NOMO-1 treated with DMSO at 0.1 percent for 48 hours (cell line): ENCODE results near the gene ATP6V0A1.
"Not testable (repeated sequence)": the region's sequence is repeated elsewhere in the genome, so short reads cannot be mapped to it uniquely, and the experiment has no call there.

Experiments used
- DNase-seq: peaks from one replicate; lab custom pipeline; 2025; ENCODE audit not compliant: unreplicated experiment; lab: John Stamatoyannopoulos, UW

The ATP6V0A1 gene

DNA sequence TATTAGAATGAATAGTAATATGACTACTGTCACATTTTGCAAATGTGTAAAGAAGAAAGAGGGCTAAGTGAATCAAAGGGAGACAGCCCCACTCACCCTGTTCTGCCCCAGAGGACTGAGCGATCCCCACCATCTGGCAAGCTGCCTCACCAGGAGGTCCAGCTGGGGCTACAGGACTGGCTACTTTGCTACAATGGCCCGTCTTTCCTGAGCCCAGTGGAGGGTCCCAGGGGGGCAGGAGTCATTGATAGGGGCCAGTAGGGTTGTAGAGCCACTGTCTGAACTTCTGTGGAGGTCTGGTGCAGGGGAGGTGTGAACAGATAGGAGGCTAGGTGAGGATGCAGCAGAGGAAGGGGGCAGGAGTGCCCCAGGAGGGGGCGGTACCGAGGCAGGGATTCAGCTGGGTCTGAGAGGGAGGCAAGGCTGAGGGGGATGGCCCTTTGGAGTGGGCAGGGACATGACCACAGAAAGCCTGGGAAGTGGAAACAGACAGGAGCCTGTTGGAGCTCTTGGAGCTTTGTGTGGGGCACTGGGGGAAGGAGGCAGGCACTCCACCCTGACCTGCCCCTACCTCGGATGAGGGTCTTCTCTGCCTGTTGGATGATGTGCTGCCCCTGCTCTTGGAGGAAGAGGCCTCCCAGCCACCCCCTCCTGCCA lies 97.4 kb downstream of the ATP6V0A1 start:
- DNase-seq: not testable (repeated sequence)

DNA sequence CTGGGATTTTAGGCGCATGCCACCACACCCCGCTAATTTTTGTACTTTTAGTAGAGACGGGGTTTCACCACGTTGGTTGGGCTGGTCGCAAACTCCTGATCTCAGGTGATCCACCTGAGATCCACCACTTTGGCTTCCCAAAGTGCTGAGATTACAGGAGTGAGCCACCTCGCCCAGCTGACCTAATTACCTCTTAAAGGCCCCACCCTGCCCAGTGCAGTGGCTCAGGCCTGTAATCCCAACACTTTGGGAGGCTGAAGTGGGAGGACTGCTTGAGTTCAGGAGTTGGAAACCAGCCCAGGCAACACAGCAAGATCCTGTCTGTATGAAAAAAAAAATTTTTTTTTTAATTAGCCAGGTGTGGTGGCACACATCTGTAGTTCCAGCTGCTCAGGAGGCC lies 100.4 kb downstream of the ATP6V0A1 start:
- no peak for DNase-seq

DNA sequence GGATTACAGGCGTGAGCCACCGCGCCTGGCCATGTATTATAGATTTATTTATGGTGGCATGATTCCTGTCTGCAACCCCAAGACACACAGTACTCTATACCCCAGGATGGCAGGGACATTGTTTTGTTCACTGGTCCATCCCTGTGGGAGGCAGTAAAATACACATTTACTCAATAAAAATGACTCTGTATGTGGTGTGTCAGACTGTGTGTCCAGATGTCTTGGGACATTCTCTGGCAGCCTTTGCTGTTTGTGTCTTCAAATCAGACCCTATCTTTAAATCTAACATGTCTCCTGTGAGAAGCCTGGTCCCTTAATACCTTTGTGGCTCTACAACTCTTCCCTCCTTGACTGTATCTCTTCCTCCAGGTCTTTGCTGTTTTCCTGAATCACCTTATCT lies 101.6 kb downstream of the ATP6V0A1 start:
- no peak for DNase-seq

DNA sequence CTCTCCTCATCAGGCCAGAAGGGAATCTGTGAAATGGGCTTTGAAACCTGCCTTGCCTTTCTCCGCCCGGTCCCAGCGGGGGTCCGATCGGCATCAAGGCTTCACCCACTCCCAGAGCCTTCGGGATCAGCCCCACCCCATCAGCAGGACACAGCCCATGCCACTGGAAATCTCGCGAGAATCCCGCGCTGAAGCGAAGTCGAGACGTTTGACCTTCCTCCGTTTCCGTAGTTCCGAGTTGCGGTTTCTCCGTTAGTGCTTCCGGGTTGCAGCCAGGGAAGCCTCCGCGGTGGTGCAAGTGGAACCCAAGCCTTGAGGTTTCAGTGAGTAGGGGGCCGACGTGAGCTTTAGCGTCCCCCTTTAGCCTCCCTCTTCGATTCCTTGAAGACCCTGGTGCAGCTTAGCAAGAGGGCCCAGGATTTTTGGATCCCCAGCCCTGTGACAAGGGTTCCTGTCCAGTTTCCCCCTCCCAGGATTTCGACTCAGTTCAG lies 103.3 kb downstream of the ATP6V0A1 start, which contains the start of gene COASY:
COASY (plus strand) TSS at position 252 of the 491 bp plus-strand sequence. CDS start 475 bp downstream, outside the sequence.
- peak; percentile 92 for DNase-seq

DNA sequence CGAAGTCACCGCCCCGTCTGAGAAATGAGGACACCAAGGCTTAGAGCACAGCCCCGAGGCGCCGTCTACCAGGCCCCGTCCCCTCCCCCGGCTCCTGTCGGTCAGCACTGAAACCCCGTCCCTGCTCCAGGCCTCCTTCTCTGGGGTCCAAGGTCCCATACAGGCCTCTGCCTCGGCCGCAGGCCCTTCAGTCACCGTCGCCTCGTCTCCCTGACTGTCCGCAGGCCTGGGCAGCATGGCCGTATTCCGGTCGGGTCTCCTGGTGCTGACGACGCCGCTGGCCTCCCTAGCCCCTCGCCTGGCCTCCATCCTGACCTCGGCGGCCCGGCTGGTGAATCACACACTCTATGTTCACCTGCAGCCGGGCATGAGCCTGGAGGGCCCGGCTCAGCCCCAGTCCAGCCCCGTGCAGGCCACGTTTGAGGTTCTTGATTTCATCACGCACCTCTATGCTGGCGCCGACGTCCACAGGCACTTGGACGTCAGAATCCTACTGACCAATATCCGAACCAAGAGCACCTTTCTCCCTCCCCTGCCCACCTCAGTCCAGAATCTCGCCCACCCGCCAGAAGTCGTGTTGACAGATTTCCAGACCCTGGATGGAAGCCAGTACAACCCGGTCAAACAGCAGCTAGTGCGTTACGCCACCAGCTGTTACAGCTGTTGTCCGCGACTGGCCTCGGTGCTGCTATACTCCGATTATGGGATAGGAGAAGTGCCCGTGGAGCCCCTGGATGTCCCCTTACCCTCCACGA lies 103.9 kb downstream of the ATP6V0A1 start:
- DNase-seq: peak; percentile 58

DNA sequence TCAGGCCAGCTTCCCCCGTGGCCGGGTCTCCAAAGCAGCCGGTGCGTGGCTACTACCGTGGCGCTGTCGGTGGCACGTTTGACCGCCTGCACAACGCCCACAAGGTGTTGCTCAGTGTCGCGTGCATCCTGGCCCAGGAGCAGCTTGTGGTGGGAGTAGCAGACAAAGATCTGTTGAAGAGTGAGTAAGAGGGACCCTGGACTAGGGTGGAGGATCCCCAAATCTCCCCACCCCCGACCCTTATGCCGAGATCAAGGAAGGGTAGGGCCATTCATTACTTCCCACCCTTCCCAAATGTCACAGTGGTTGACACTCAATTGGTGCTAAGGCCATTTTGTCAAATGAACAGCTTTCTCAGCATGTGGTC lies 104.4 kb downstream of the ATP6V0A1 start:
- no peak for DNase-seq

DNA sequence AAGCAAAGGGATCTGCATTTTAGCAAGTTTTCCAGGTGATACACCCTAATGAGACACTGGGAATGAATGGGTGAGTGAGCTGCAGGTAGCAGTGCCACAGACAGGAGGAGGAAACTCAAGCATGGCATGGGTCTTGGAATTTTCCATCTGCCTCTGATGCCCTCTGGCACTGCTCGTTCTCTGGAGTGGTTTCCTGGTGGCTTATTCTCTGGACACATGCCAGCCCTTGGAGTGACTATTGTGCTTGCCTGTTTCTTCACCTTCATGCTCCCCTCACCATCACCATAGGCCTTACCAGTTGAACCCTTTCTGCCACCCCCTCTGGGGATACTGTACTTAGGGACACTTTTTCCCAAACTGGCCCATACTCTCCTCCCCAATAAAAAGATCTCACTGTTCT lies 104.9 kb downstream of the ATP6V0A1 start:
- DNase-seq: no peak

DNA sequence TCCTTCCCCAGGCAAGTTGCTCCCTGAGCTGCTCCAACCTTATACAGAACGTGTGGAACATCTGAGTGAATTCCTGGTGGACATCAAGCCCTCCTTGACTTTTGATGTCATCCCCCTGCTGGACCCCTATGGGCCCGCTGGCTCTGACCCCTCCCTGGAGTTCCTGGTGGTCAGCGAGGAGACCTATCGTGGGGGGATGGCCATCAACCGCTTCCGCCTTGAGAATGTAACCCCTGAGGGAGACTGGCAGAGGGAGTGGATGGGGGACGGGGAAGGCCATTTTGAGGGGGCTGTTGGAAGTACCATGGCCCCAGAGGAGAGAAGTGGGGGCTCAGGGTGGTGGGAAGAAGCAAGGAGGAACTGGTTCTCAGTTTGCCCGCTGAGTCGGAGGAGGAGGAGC lies 105.3 kb downstream of the ATP6V0A1 start:
- DNase-seq: no peak

DNA sequence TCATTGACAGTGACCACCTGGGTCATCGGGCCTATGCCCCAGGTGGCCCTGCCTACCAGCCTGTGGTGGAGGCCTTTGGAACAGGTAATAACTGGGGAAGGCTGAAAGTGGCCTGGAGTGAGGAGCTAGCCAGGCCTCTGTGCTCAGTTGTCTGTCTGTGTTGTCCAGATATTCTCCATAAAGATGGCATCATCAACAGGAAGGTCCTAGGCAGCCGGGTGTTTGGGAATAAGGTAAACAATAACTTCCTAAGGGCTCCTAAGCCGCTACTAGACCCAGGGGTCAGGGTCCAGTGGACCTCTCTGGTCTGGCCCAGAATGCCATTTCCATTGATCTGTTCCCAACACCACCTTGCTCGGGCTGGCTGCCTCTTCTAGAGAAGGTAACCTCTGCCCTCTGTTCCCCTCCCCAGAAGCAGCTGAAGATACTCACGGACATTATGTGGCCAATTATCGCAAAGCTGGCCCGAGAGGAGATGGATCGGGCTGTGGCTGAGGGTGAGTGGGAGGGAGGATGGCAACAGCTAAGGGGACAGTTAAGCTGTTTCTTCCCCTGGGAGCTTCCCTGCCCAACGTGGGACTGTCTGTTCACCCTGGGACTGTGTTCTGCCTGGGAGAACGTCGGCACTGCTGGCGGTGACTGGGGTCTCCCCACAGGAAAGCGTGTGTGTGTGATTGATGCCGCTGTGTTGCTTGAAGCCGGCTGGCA lies 106.3 kb downstream of the ATP6V0A1 start:
- DNase-seq: no peak

DNA sequence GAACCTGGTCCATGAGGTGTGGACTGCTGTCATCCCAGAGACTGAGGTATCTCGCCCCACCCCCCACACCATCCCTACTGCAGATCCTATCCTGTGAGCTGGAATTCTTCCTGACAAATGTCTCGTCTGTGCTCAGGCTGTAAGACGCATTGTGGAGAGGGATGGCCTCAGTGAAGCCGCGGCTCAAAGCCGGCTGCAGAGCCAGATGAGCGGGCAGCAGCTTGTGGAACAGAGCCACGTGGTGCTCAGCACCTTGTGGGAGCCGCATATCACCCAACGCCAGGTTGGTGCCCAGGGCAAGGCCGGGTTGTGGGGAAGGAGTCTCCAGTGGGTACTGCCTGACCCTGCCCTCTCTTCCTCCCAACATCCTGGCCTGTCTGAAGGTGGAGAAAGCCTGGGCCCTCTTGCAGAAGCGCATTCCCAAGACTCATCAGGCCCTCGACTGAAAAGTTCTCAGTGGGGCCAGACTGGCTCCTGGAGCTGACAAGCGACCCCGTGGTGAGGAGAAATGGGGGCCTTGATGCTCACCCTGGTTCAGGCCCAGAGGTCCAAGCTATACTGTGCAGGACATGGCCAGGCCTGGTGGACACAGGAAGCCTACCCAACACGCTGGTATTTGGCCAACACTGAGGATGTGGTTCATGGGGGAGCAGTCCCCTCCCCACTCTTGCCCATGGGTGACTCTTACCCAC lies 107.0 kb downstream of the ATP6V0A1 start:
- no peak for DNase-seq

DNA sequence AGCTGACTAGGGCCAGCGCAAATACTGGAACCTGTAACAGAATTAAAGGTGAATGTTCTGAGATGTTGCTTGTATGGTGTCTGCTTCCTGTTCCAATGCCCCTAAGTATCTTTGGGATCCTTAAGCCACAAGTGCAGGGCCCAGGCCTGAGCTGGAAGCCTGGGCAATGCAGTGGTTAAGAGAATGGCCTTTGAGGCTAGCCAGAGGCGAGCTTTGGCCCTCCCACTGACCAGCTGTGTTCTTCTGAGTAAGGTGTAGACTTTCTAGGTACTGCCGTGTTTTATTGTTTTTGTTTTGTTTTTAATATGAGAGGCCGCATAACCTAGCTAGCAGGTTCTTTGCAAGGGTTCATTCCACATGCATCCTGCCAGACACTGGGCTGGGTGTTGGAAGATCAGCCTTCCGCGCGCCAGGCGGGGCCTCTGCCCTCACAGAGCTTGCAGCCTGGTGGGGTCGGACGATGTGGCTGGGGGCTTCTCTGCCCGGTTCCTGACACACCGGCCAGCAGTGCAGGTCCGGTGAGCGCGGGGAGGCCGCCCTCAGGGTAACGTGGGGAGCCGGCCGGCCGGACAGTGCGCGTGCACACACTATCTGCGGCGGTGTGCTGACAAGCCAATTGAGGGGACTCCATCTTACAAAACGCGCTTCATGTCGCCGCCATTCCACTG lies 107.7 kb downstream of the ATP6V0A1 start:
- no peak for DNase-seq

DNA sequence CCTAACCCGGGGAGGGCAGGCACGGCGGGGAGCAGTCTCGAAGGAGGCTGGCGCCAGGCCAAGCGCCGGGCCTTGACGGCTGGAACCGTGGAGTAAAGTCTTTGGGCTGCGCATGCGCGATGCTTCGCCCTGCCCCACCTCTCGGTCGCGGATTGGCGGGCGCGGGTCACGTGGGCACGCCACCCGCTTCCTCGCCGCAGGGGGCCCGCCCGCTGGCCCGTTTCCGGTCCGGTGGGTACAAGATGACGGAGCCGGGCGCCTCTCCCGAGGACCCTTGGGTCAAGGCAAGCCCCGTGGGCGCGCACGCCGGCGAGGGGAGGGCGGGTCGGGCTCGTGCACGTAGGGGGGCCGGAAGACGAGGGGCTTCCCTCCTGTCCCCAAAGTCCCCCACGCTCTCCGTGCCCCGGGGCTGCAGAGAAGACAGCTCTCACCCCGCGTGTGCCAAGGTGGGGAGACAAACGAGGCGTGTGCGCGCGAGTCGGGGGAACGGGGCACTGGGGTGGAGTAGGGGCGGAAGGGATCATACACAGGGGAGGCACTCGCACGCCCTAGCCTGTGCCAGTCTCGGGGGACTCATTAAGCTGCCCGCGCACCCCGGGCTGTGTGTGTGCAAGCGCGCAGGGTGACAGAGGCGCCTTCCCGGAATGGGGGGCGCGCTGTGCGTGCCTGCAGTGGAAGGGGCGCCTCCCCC lies 108.3 kb downstream of the ATP6V0A1 start, which contains the start of gene MLX:
MLX (plus strand) TSS at position 218 of the 691 bp plus-strand sequence; CDS start at position 243, 25 bp downstream.
- DNase-seq: peak; percentile 83

DNA sequence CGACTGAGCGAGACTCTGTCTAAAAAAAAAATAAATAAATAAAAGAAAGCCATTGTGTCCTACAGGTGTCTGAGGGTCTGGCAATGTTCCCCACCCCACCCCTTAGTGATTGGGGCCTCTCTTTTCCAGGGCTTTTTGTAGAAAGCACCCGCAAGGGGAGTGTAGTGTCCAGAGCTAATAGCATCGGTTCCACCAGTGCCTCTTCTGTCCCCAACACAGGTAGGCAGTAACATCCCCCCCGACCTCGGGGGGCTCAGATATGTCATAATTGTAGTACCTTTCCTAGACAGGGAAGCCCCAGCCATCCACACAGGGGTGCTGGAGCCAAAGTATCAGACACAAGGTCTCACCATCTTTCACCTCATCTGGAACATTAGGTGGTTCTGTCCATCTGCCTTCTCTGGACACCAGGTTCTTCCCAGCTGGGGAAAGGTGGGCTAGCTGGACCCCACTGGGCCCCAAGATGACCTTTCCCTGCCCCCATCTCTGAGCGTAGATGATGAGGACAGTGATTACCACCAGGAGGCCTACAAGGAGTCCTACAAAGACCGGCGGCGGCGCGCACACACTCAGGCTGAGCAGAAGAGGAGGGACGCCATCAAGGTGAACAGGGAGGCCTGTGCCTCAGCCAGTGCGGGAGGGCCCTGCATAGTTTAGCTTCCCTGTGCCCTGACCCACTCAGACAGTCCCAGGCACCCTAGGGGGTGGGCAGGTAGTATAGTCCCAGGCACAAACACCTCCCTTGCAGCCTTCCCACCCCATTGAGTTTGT lies 109.8 kb downstream of the ATP6V0A1 start:
- no peak for DNase-seq

DNA sequence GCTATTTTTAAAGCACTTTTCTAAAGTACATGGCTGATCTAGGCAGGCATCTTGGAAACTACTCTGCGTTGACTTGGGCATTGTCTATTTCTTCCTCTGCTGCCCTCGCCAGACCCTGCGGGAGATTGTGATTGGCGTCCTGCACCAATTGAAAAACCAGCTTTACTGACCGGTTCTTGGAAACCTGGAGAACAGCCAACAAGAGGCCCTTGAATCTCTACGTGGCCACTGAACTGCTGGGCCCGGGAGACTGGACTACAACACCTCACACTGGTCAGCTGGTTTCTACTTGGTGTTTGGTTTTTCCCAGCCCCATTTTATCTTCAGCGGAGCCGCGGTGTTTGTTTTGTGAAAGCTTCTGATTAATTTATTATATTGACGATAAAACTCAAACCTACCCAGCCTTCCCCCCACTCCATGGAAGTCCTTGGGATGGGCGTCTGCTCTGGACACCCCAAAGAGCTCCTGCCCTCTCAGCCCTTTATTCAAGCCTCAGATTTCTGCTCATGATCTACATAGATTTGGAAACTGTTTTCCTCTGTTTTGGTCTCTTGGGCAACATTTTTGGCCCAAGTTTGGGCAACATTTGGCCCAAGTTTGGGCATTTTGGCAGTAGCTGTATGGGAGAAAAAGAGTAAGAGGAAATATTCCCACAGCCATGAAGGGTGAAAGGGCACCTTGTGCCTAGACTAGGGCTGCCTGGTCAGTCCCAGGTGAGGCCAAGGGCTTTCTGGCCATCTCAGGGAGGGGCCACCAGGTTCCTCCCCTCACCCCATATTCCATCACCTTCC lies 113.0 kb downstream of the ATP6V0A1 start:
- no peak for DNase-seq
